Stimulated activated naive CD8-positive, alpha-beta T cell treated with anti-CD3 and anti-CD28 coated beads, Interleukin-15, Interleukin-2, amounts not matched to agents 100 ng/mL and 50 ng/mL, for 24 hours (primary cell): ENCODE results near the gene TANGO6.

Source experiments
- H3K27ac Mint-ChIP-seq: one replicate; pipeline ENCODE4 v1.8.0; 2021; ENCODE audit warnings: mild to moderate bottlenecking, mixed read lengths
- H3K27me3 Mint-ChIP-seq: one replicate; pipeline ENCODE4 v1.8.0; 2021; ENCODE audit warnings: mixed read lengths
- H3K36me3 Mint-ChIP-seq: one replicate; pipeline ENCODE4 v1.8.0; 2021; ENCODE audit warnings: low read depth, mixed read lengths
- H3K4me1 Mint-ChIP-seq: one replicate; pipeline ENCODE4 v1.8.0; 2021; ENCODE audit warnings: low read depth, mixed read lengths
- H3K4me3 Mint-ChIP-seq: one replicate; pipeline ENCODE4 v1.8.0; 2021; ENCODE audit warnings: mild to moderate bottlenecking, mixed read lengths
- H3K9me3 Mint-ChIP-seq: one replicate; pipeline ENCODE4 v1.8.0; 2021; ENCODE audit warnings: mixed read lengths

TANGO6 gene

GRCh38 chr16:69017036-69017783 is 173.9 kb downstream of the TANGO6 start:
- Mint-ChIP-seq H3K4me1 (peaks cover 10% of the 10 kb centered on the region), H3K36me3 (peaks cover 32% of the 10 kb centered on the region), H3K9me3 (no peaks in the 10 kb centered on the region), H3K27me3 (no peaks in the 10 kb centered on the region), H3K27ac (peak overlapping the region; percentile 3), H3K4me3 (no peak overlapping the region)

- Mint-ChIP-seq H3K4me3 (no peak overlapping the region), H3K9me3 (no peaks in the 10 kb centered on the region), H3K36me3 (peaks cover 45% of the 10 kb centered on the region), H3K27me3 (no peaks in the 10 kb centered on the region), H3K4me1 (peaks cover 10% of the 10 kb centered on the region), H3K27ac (no peak overlapping the region)
Measured at GRCh38 chr16:69019811-69020210, 176.5 kb downstream of the TANGO6 start.

GRCh38 chr16:69029121-69029520 is 185.8 kb downstream of the TANGO6 start:
- H3K4me1 Mint-ChIP-seq: no peaks in the 10 kb centered on the region
- H3K9me3 Mint-ChIP-seq: no peaks in the 10 kb centered on the region
- peaks cover 50% of the 10 kb centered on the region for H3K36me3 Mint-ChIP-seq
- no peaks in the 10 kb centered on the region for H3K27me3 Mint-ChIP-seq
- no peak overlapping the region for H3K4me3 Mint-ChIP-seq
- H3K27ac Mint-ChIP-seq: no peak overlapping the region

DNA sequence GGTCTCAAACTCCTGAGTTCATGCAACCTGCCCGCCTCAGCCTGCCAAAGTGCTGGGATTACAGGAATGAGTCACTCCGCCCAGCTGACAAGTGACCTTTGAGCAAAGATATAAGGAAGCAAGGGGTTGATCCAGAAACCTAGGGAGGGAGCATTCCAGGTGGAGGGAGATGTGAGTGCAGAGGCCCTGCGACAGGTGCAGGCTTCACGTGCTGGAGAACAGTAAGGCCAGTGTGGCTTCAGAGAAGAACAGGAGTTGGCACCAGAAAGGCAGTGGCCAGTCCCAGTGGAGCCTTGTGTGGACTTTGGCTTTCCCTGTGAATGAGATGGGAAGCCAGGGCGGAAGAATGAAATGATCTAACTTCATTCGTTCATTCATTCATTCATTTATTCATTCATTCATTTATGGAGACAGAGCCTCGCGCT is 188.6 kb downstream of the TANGO6 start:
- Mint-ChIP-seq H3K27ac (no peak overlapping the region), H3K9me3 (no peaks in the 10 kb centered on the region), H3K27me3 (no peaks in the 10 kb centered on the region), H3K4me1 (no peaks in the 10 kb centered on the region), H3K4me3 (no peak overlapping the region), H3K36me3 (peaks cover 49% of the 10 kb centered on the region)

DNA sequence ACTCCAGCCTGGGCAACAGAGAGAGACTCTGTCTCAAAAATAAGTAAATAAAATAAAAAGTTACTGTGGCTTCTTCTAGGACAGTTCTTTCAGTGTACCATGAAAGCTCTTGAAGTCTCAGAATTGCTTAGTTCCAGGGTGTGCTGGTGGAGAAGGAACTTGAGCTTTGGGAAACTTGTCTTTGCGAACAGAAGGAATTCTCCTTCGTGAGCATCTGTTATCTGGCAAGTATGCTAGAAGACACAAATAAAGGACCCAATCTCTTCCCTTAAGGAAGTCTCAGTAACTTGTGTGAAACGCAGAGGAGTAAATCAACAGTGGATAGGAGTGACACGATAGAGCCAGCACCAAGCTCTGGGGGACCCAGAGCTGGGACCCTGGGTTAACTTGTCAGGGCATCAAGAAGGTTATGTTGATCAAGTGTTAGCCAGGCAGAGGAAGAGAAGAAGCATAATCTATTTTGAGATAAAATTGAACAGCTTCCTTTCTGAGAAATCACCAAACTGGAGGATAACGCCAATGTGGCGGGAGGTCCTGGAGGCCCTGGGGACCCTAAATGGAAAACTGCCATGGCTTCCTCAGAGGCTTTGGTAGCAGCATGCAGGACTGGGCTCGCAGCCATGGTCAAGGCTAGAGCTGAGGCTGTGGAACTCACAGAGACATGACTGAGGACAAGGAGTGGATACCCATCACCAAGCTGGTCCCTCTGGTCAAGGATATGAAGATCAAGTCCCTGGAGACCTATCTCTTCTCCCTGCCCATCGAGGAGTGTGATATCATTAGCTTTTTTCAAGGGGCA is 190.0 kb downstream of the TANGO6 start:
- Mint-ChIP-seq H3K36me3 (peaks cover 48% of the 10 kb centered on the region), H3K4me3 (no peak overlapping the region), H3K27ac (no peak overlapping the region), H3K4me1 (no peaks in the 10 kb centered on the region), H3K9me3 (no peaks in the 10 kb centered on the region), H3K27me3 (no peaks in the 10 kb centered on the region)

- Mint-ChIP-seq H3K27ac (no peak overlapping the region), H3K27me3 (no peaks in the 10 kb centered on the region), H3K9me3 (no peaks in the 10 kb centered on the region), H3K4me3 (no peak overlapping the region), H3K4me1 (no peaks in the 10 kb centered on the region), H3K36me3 (peaks cover 49% of the 10 kb centered on the region)
Measured at GRCh38 chr16:69035375-69035774, 192.0 kb downstream of the TANGO6 start.

- Mint-ChIP-seq H3K4me3 (no peak overlapping the region), H3K36me3 (peaks cover 53% of the 10 kb centered on the region), H3K27ac (no peak overlapping the region), H3K4me1 (no peaks in the 10 kb centered on the region), H3K9me3 (no peaks in the 10 kb centered on the region), H3K27me3 (no peaks in the 10 kb centered on the region)
Measured at GRCh38 chr16:69036399-69037091, 193.2 kb downstream of the TANGO6 start.

DNA sequence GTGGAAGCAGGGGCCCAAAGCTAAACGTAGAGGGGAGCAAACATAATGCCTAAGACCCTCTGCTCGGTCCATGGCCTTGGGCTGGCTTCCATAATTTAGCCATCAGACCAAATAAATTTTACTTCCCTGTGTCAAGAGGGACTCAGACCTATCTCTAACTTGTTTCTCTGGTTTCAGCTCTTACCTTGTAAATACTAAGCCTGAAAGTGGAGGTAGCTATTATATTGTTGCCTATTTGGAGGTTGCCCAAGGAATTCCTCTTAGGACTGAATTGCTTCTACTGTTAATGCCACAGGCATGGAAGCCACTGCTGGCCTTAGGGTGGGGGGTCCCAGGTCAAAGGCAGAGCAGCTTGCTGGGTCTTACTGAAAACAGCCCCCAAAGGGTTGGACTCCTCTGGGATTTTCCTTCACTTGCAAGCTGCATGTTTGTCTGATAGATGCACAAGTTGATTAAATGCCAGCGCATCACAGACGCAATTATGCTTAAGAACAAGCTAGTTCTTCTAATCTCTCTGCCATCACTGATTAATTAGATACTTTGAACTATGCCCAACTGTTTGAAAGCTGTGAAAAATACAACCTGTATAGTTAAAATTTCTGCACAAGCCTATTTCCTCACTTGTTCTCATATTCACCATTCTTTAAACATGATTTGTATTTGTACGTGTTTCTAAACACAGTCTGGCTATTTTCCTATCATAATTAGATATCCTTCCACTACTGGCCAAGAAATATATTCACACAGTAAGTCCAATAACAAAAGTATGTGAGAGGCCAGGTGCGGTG is 194.2 kb downstream of the TANGO6 start:
- no peaks in the 10 kb centered on the region for H3K9me3 Mint-ChIP-seq
- peaks cover 57% of the 10 kb centered on the region for H3K36me3 Mint-ChIP-seq
- no peak overlapping the region for H3K27ac Mint-ChIP-seq
- H3K4me3 Mint-ChIP-seq: no peak overlapping the region
- H3K4me1 Mint-ChIP-seq: no peaks in the 10 kb centered on the region
- no peaks in the 10 kb centered on the region for H3K27me3 Mint-ChIP-seq

DNA sequence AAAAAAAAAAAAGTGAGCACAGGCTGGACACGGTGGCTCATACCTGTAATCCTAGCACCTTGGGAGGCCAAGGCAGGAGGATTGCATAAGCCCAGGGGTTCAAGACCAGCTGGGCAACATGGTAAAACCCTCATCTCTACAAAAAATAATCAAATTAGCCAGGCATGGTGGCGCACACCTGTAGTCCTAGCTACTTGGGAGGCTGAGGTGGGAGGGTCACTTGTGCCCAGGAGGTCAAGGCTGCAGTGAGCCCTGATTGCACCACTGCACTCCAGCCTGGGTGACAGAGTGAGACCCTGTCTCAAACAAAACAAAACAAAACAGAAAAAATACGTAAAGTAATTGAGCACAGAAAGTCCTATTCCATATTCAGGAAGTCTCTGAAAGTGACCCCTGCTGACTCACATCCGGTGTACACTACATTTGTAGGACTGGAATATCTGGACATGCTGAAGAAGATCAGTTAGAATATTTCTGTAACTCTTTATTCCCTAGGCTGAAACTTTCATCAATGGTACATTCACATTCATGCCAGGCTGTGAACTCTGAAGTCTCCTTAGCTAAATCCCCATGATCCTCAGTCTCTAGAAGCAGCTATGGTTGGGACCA is 196.1 kb downstream of the TANGO6 start:
- no peaks in the 10 kb centered on the region for H3K4me1 Mint-ChIP-seq
- no peak overlapping the region for H3K27ac Mint-ChIP-seq
- H3K36me3 Mint-ChIP-seq: peaks cover 66% of the 10 kb centered on the region
- no peak overlapping the region for H3K4me3 Mint-ChIP-seq
- H3K9me3 Mint-ChIP-seq: no peaks in the 10 kb centered on the region
- H3K27me3 Mint-ChIP-seq: no peaks in the 10 kb centered on the region

- Mint-ChIP-seq H3K9me3 (no peaks in the 10 kb centered on the region), H3K4me3 (no peak overlapping the region), H3K4me1 (no peaks in the 10 kb centered on the region), H3K27me3 (no peaks in the 10 kb centered on the region), H3K27ac (no peak overlapping the region), H3K36me3 (peaks cover 64% of the 10 kb centered on the region)
Measured at GRCh38 chr16:69040144-69040909, 197.0 kb downstream of the TANGO6 start.

DNA sequence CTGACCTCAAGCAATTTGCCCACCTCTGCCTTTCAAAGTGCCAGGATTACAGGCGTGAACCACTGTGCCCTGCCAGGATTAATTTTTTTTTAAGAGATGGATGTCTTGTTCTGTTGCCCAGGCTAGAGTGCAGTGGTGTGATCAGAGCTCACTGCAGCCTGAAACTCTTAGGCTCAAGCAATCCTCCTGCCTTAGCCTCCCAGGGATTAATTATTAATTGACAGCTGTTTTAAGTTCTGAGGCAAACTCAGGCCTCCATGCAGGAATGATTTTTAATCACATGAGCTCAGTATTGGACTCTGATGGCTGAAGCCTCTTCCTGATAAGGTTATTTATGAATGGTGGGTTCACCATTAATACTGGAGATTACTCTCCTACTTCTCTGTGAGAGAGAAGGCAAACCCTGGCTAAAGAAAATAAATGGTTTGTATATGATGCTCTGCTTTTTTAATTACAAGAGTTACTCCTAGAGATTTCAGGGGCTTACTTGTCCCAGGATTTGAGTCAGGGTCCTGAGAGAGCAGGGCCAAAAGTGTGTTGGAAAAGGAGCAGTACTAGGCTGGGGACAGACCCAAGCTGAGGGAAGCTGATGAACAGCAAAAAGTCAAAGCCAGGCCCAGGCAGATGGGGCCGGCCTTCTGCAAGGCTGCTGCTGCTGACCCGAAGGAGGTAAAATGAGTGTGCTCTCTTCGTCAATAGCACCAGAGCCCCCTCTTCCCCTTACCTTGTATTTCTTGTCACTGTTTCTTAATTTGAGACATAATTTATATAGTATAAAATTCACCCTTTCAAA is 205.2 kb downstream of the TANGO6 start:
- H3K4me3 Mint-ChIP-seq: no peak overlapping the region
- H3K27ac Mint-ChIP-seq: no peak overlapping the region
- no peaks in the 10 kb centered on the region for H3K27me3 Mint-ChIP-seq
- H3K9me3 Mint-ChIP-seq: no peaks in the 10 kb centered on the region
- peaks cover 21% of the 10 kb centered on the region for H3K36me3 Mint-ChIP-seq
- H3K4me1 Mint-ChIP-seq: no peaks in the 10 kb centered on the region

GRCh38 chr16:69049146-69049545 is 205.8 kb downstream of the TANGO6 start:
- peaks cover 17% of the 10 kb centered on the region for H3K36me3 Mint-ChIP-seq
- H3K27me3 Mint-ChIP-seq: no peaks in the 10 kb centered on the region
- no peak overlapping the region for H3K4me3 Mint-ChIP-seq

More at GRCh38 chr16:69049146-69049545, 205.8 kb downstream of the TANGO6 start:
- Mint-ChIP-seq H3K4me1 (no peaks in the 10 kb centered on the region), H3K27ac (no peak overlapping the region), H3K9me3 (no peaks in the 10 kb centered on the region)
